Measurements from ENCODE around the gene SYNGR3.

- TF ChIP-seq CTCF (IDR thresholded peaks at IDR 0.05): no peak
- no peak for TF ChIP-seq POLR2A (IDR thresholded peaks at IDR 0.05)
These were observed 8.4 kb upstream of the SYNGR3 start, which contains the start of gene NOXO1 for GRCh38 chr16:1981398-1981836.

Data from adrenal gland (tissue), 5 donors.